ENCODE results near the gene KRT3.

KRT3 gene

DNA sequence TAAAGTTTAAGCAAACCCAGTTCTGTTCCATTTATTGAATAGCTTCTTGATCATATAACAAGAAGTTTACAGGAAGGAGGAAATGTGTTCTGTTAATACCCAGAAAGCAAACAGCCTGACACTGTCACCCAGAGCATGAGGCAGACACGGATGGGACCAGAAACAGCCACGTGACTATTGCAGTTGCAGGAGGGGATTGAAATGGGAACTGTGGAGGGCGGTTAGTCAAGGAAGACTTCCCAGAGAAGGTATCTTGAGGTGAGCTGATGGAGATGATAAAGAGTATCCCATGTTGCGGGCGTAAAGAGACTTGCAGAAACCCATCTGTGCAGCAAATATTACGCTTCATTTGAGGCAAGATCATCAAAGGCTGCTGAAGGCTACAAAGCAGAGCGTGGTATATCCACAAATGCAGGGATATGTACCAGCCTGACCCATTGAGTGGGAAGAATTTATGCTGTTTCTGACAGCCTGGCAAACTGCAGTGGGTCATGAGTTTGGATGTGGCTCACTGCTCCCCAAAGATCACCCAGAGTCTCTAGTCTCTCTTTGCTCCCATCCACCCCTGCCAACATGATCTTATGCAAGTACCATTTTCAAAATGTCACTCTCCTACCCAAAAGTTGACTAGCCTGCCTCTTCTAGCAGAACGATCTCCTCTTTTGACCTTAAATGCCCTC, 39.5 kb downstream of the KRT3 start:
- Histone ChIP-seq H2AK5ac (ENCODE audit: low read length, severe bottlenecking) (no peak overlapping the region), H3K4me1 (ENCODE audit: control insufficient read depth, insufficient read depth, low read depth, low read length) (no peaks in the 10 kb centered on the region), H3K27me3 (ENCODE audit: control insufficient read depth in 1 of 2, insufficient read depth in 1 of 2, low read length in 2 of 2) (peaks cover 18 to 50% of the 10 kb centered on the region in 2 experiments), H2BK12ac (ENCODE audit: low read length in 2 of 2) (no peak overlapping the region), H3K27ac (ENCODE audit: low read length, poor library complexity, severe bottlenecking) (no peak overlapping the region), H4K91ac (ENCODE audit: low read length) (no peak overlapping the region), H3K14ac (ENCODE audit: low read length in 2 of 2) (no peak overlapping the region), H3K4ac (ENCODE audit: low read depth in 1 of 2, low read length in 2 of 2) (no peak overlapping the region), H2BK120ac (ENCODE audit: low read depth, low read length) (no peak overlapping the region), H2BK5ac (ENCODE audit: low read depth, low read length, poor library complexity, severe bottlenecking) (no peak overlapping the region), H3K79me1 (replicated peaks; ENCODE audit: low read length, poor library complexity, severe bottlenecking) (no peaks in the 10 kb centered on the region), H3K9ac (ENCODE audit: low read length) (no peak overlapping the region), H3K23ac (ENCODE audit: low read length in 2 of 2) (no peak overlapping the region), H2AFZ (ENCODE audit: low read depth, low read length) (no peak overlapping the region), H3K9me3 (ENCODE audit: control insufficient read depth, low read length) (peaks cover 28% of the 10 kb centered on the region), H3K18ac (ENCODE audit: low read depth in 1 of 2, low read length in 2 of 2) (no peak overlapping the region), H3K4me2 (ENCODE audit: low read length, poor library complexity, severe bottlenecking) (no peak overlapping the region), H4K8ac (ENCODE audit: low read length) (no peak overlapping the region), H3K36me3 (ENCODE audit: control insufficient read depth in 1 of 2, insufficient read depth in 2 of 2, low read depth in 1 of 2, low read length in 2 of 2) (no peaks in the 10 kb centered on the region), H3K4me3 (ENCODE audit: insufficient read depth in 1 of 2, low read depth in 1 of 2, low read length in 2 of 2) (no peak overlapping the region), H2BK15ac (ENCODE audit: low read depth, poor library complexity, severe bottlenecking) (no peak overlapping the region)
- WGBS, result 64% methylated on average over 8 of the region's 8 CpGs
- no peak for DNase-seq

DNA sequence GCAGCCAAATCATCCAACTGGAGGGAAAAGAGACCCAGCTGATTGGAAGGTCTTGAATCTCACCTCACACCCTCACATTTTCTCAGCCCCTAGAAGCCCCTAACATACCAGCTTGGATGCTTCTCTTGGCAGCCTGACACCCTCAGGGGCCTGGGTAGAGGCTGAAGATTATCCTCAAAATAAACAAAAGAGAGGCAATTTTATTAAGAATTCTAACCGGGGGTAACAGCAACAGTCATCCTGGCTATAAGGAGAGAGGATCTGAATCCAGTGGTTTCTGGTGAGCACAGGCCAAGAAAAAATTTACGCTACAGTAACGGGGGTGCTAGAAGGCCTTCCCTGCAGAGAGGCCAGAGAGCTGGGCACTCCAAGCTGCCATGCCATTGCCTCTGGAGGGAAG, 40.4 kb downstream of the KRT3 start:
- Histone ChIP-seq H2BK15ac (ENCODE audit: low read depth, poor library complexity, severe bottlenecking) (no peak overlapping the region), H3K14ac (ENCODE audit: low read length in 2 of 2) (no peak overlapping the region), H3K4me1 (ENCODE audit: control insufficient read depth, insufficient read depth, low read depth, low read length) (no peaks in the 10 kb centered on the region), H2BK12ac (ENCODE audit: low read length in 2 of 2) (no peak overlapping the region), H3K18ac (ENCODE audit: low read depth in 1 of 2, low read length in 2 of 2) (no peak overlapping the region), H3K9ac (ENCODE audit: low read length) (no peak overlapping the region), H2AFZ (ENCODE audit: low read depth, low read length) (no peak overlapping the region), H3K36me3 (ENCODE audit: control insufficient read depth in 1 of 2, insufficient read depth in 2 of 2, low read depth in 1 of 2, low read length in 2 of 2) (no peaks in the 10 kb centered on the region), H4K8ac (ENCODE audit: low read length) (no peak overlapping the region), H3K27ac (ENCODE audit: low read length, poor library complexity, severe bottlenecking) (no peak overlapping the region), H2BK5ac (ENCODE audit: low read depth, low read length, poor library complexity, severe bottlenecking) (no peak overlapping the region), H3K4me3 (ENCODE audit: insufficient read depth in 1 of 2, low read depth in 1 of 2, low read length in 2 of 2) (no peak overlapping the region), H2BK120ac (ENCODE audit: low read depth, low read length) (no peak overlapping the region), H3K4ac (ENCODE audit: low read depth in 1 of 2, low read length in 2 of 2) (no peak overlapping the region), H3K4me2 (ENCODE audit: low read length, poor library complexity, severe bottlenecking) (no peak overlapping the region), H4K91ac (ENCODE audit: low read length) (no peak overlapping the region), H3K27me3 (ENCODE audit: control insufficient read depth in 1 of 2, insufficient read depth in 1 of 2, low read length in 2 of 2) (peaks cover 18 to 53% of the 10 kb centered on the region in 2 experiments), H3K79me1 (replicated peaks; ENCODE audit: low read length, poor library complexity, severe bottlenecking) (no peaks in the 10 kb centered on the region), H3K9me3 (ENCODE audit: control insufficient read depth, low read length) (peaks cover 25% of the 10 kb centered on the region), H2AK5ac (ENCODE audit: low read length, severe bottlenecking) (no peak overlapping the region), H3K23ac (ENCODE audit: low read length in 2 of 2) (no peak overlapping the region)
- no peak for DNase-seq
- 76% methylated on average over 3 of the region's 3 CpGs for WGBS

DNA sequence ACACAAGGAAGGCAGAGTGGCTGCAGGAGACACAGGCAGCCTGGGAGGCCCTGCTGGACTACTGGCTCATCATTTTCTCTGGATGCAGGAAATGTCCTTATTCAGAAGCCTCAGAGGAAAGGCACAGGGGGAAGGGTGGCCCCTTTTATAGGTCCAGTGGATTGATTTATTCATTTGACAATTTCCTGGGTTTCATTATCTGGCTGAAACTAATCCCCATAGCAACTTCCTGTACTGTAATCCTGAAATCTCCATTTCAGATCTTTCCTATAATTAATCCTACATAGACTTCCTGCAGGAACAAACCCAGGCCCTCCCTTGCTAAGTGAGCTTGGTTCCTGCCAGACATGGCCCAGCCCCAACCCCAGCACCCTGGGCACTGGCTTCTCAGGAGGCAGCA, 41.8 kb downstream of the KRT3 start:
- no peak overlapping the region for H3K14ac ChIP-seq (ENCODE audit: low read length in 2 of 2)
- H3K27ac ChIP-seq (ENCODE audit: low read length, poor library complexity, severe bottlenecking), result no peak overlapping the region
- H2BK15ac ChIP-seq (ENCODE audit: low read depth, poor library complexity, severe bottlenecking), result no peak overlapping the region
- peaks cover 15% of the 10 kb centered on the region for H3K9me3 ChIP-seq (ENCODE audit: control insufficient read depth, low read length)
- H3K27me3 ChIP-seq (ENCODE audit: control insufficient read depth in 1 of 2, insufficient read depth in 1 of 2, low read length in 2 of 2), result peaks cover 20 to 62% of the 10 kb centered on the region in 2 experiments
- no peak overlapping the region for H3K9ac ChIP-seq (ENCODE audit: low read length)
- no peaks in the 10 kb centered on the region for H3K4me1 ChIP-seq (ENCODE audit: control insufficient read depth, insufficient read depth, low read depth, low read length)
- H3K4me3 ChIP-seq (ENCODE audit: insufficient read depth in 1 of 2, low read depth in 1 of 2, low read length in 2 of 2), result no peak overlapping the region
- no peak overlapping the region for H4K8ac ChIP-seq (ENCODE audit: low read length)
- H2AFZ ChIP-seq (ENCODE audit: low read depth, low read length), result no peak overlapping the region
- no peaks in the 10 kb centered on the region for H3K36me3 ChIP-seq (ENCODE audit: control insufficient read depth in 1 of 2, insufficient read depth in 2 of 2, low read depth in 1 of 2, low read length in 2 of 2)
- H2BK5ac ChIP-seq (ENCODE audit: low read depth, low read length, poor library complexity, severe bottlenecking), result no peak overlapping the region
- H2BK120ac ChIP-seq (ENCODE audit: low read depth, low read length), result no peak overlapping the region
- no peak overlapping the region for H2AK5ac ChIP-seq (ENCODE audit: low read length, severe bottlenecking)
- no peak overlapping the region for H2BK12ac ChIP-seq (ENCODE audit: low read length in 2 of 2)
- H3K79me1 ChIP-seq (replicated peaks; ENCODE audit: low read length, poor library complexity, severe bottlenecking), result no peaks in the 10 kb centered on the region
- H3K4me2 ChIP-seq (ENCODE audit: low read length, poor library complexity, severe bottlenecking), result no peak overlapping the region
- no peak for DNase-seq
- no peak overlapping the region for H3K4ac ChIP-seq (ENCODE audit: low read depth in 1 of 2, low read length in 2 of 2)
- H3K23ac ChIP-seq (ENCODE audit: low read length in 2 of 2), result no peak overlapping the region
- no peak overlapping the region for H4K91ac ChIP-seq (ENCODE audit: low read length)
- no peak overlapping the region for H3K18ac ChIP-seq (ENCODE audit: low read depth in 1 of 2, low read length in 2 of 2)

DNA sequence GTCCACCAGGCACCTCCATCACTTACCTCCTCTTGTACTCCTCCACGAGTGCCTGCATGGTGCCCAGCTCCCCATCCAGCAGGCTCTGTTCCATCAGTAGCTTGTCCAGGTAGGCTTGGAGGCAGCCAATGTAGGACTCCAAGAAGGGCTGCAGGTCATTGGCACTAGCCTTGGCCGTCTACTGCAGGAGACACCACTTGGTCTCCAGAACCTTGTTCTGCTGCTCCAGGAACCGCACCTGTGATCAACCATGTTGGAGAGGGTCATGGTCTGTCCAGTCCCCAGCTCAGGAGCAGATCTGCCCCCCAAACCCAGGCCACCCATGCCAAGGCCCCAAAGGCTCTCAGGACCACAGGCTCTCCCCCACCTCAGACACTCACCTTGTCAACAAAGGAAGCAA, 42.6 kb downstream of the KRT3 start:
- peaks cover 15 to 62% of the 10 kb centered on the region in 2 experiments for H3K27me3 ChIP-seq (ENCODE audit: control insufficient read depth in 1 of 2, insufficient read depth in 1 of 2, low read length in 2 of 2)
- H3K27ac ChIP-seq (ENCODE audit: low read length, poor library complexity, severe bottlenecking), result no peak overlapping the region
- H3K9ac ChIP-seq (ENCODE audit: low read length), result no peak overlapping the region
- no peak overlapping the region for H3K4me2 ChIP-seq (ENCODE audit: low read length, poor library complexity, severe bottlenecking)
- peaks cover 8% of the 10 kb centered on the region for H3K9me3 ChIP-seq (ENCODE audit: control insufficient read depth, low read length)
- H3K4me3 ChIP-seq (ENCODE audit: insufficient read depth in 1 of 2, low read depth in 1 of 2, low read length in 2 of 2), result no peak overlapping the region
- no peaks in the 10 kb centered on the region for H3K4me1 ChIP-seq (ENCODE audit: control insufficient read depth, insufficient read depth, low read depth, low read length)
- H2BK5ac ChIP-seq (ENCODE audit: low read depth, low read length, poor library complexity, severe bottlenecking), result no peak overlapping the region
- no peaks in the 10 kb centered on the region for H3K79me1 ChIP-seq (replicated peaks; ENCODE audit: low read length, poor library complexity, severe bottlenecking)
- DNase-seq, result no peak
- no peak overlapping the region for H3K23ac ChIP-seq (ENCODE audit: low read length in 2 of 2)
- no peak overlapping the region for H3K4ac ChIP-seq (ENCODE audit: low read depth in 1 of 2, low read length in 2 of 2)
- no peak overlapping the region for H3K18ac ChIP-seq (ENCODE audit: low read depth in 1 of 2, low read length in 2 of 2)
- 75% methylated on average over 3 of the region's 3 CpGs for WGBS
- no peak overlapping the region for H2BK12ac ChIP-seq (ENCODE audit: low read length in 2 of 2)
- no peak overlapping the region for H2BK15ac ChIP-seq (ENCODE audit: low read depth, poor library complexity, severe bottlenecking)
- no peak overlapping the region for H4K8ac ChIP-seq (ENCODE audit: low read length)
- no peaks in the 10 kb centered on the region for H3K36me3 ChIP-seq (ENCODE audit: control insufficient read depth in 1 of 2, insufficient read depth in 2 of 2, low read depth in 1 of 2, low read length in 2 of 2)
- H2AFZ ChIP-seq (ENCODE audit: low read depth, low read length), result no peak overlapping the region
- no peak overlapping the region for H4K91ac ChIP-seq (ENCODE audit: low read length)
- no peak overlapping the region for H2AK5ac ChIP-seq (ENCODE audit: low read length, severe bottlenecking)
- no peak overlapping the region for H2BK120ac ChIP-seq (ENCODE audit: low read depth, low read length)
- no peak overlapping the region for H3K14ac ChIP-seq (ENCODE audit: low read length in 2 of 2)
